Smooth muscle cell (in vitro differentiated cells): ENCODE measurements around the gene TMCC3. TPM values are rescaled to one million over a fixed set of nuclear protein-coding genes. Genes with fewer than 3 reads are reported as not detected.

Source experiments
- DNase-seq: peaks from one replicate; lab custom pipeline; 2025; ENCODE audit not compliant: unreplicated experiment; lab: John Stamatoyannopoulos, UW
- H2AFZ ChIP-seq: fragments of 200-600 bp; sonication (generic); 2 replicates; pipeline ENCODE4 v1.6.0; 2016; ENCODE audit warnings: antibody characterized with exemption, low read depth, mild to moderate bottlenecking
- H3F3A ChIP-seq: fragments of 200-600 bp; sonication (generic); 2 replicates; pipeline ENCODE4 v1.6.0; 2017; ENCODE audit warnings: antibody characterized with exemption, low read depth
- H3K27ac ChIP-seq: fragments of 200-600 bp; sonication (generic); 2 replicates; pipeline ENCODE4 v1.5.1; 2016; ENCODE audit warnings: low read depth, mild to moderate bottlenecking
- H3K27me3 ChIP-seq: fragments of 200-600 bp; sonication (generic); 2 replicates; pipeline ENCODE4 v1.6.1; 2016; ENCODE audit warnings: low read depth, mild to moderate bottlenecking
- H3K36me3 ChIP-seq: fragments of 200-600 bp; sonication (generic); 2 replicates; pipeline ENCODE4 v1.5.1; 2016; ENCODE audit warnings: low read depth
- H3K4me1 ChIP-seq: fragments of 200-600 bp; sonication (generic); 2 replicates; pipeline ENCODE4 v1.5.1; 2016; ENCODE audit warnings: low read depth
- H3K4me2 ChIP-seq: fragments of 200-600 bp; sonication (generic); 2 replicates; pipeline ENCODE4 v1.6.0; 2016; ENCODE audit warnings: mild to moderate bottlenecking
- H3K4me3 ChIP-seq: fragments of 200-600 bp; sonication (generic); 2 replicates; pipeline ENCODE4 v1.5.1; 2016; ENCODE audit warnings: mild to moderate bottlenecking
- H3K79me2 ChIP-seq: fragments of 200-600 bp; sonication (generic); 2 replicates; pipeline ENCODE4 v1.6.0; 2016; ENCODE audit warnings: low read depth, mild to moderate bottlenecking
- H3K9ac ChIP-seq: fragments of 200-600 bp; sonication (generic); 2 replicates; pipeline ENCODE4 v1.6.0; 2016; ENCODE audit warnings: low read depth
- H3K9me3 ChIP-seq: fragments of 200-600 bp; sonication (generic); replicated peaks from 2 replicates; pipeline ENCODE4 v1.5.1; 2016; ENCODE audit warnings: low read depth
- H4K20me1 ChIP-seq: fragments of 200-600 bp; sonication (generic); 2 replicates; pipeline ENCODE4 v1.6.0; 2016; ENCODE audit warnings: low read depth
- WGBS: methylation state at CpG from one replicate; pipeline ENCODE4 v1.1.7; 2016; ENCODE audit warnings: low lambda C conversion rate; 5-methylcytosine and 5-hydroxymethylcytosine counted together
- polyA plus RNA-seq: library from polyadenylated mRNA; unstranded; fragments of >200 nt; fragmentation: Nextera tagmentation; extraction: Ambion mirVana; gene quantifications from 2 replicates; pipeline ENCODE4 v1.2.1, GENCODE V29; 2016
- total RNA-seq: library from RNA; depleted of rRNA; stranded (reverse); fragments of >200 nt; gene quantifications from 2 replicates; pipeline ENCODE4 v1.2.3, GENCODE V29; 2014
- TF ChIP-seq, protein P1 (sequence below): fragments of 200-600 bp; sonication (generic); IDR thresholded peaks from 2 replicates; pipeline ENCODE4 v1.5.1; 2017; ENCODE audit warnings: borderline replicate concordance, mild to moderate bottlenecking, antibody characterized with exemption; ENCODE audit not compliant: insufficient read depth, poor library complexity, severe bottlenecking

TMCC3 gene
- total and polyA plus RNA-seq, 2 experiments from 2014 or later = 7.0 to 11.2 TPM

DNA sequence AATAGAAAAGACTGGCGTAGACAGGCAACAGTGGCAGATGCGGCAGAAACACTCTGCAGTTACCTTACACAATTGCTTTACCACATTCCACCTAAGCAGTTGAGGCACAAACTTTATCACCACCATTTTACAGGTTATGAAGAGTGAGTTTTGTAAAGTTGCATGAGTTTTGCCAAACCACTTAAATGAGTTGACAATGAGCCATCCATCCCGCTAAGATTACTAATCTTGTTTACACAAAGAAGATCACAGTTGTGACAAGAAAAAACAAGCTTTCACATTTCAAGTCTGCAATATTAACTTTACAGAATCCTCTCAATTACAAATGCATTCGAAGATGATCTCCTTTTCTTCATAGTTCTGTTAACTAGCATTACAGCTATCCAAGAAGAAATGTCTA is 1.8 kb downstream of the TMCC3 start:
- H3F3A ChIP-seq = peaks cover 17% of the 10 kb centered on the region
- no peak overlapping the region for H2AFZ ChIP-seq
- TF ChIP-seq, protein P1, sequence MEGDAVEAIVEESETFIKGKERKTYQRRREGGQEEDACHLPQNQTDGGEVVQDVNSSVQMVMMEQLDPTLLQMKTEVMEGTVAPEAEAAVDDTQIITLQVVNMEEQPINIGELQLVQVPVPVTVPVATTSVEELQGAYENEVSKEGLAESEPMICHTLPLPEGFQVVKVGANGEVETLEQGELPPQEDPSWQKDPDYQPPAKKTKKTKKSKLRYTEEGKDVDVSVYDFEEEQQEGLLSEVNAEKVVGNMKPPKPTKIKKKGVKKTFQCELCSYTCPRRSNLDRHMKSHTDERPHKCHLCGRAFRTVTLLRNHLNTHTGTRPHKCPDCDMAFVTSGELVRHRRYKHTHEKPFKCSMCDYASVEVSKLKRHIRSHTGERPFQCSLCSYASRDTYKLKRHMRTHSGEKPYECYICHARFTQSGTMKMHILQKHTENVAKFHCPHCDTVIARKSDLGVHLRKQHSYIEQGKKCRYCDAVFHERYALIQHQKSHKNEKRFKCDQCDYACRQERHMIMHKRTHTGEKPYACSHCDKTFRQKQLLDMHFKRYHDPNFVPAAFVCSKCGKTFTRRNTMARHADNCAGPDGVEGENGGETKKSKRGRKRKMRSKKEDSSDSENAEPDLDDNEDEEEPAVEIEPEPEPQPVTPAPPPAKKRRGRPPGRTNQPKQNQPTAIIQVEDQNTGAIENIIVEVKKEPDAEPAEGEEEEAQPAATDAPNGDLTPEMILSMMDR = no peak
- no peak overlapping the region for H3K9ac ChIP-seq
- whole genome bisulfite sequencing = 63% methylated on average over 4 of the region's 4 CpGs
- no peak for DNase-seq
- H4K20me1 ChIP-seq = peaks cover 21% of the 10 kb centered on the region
- peaks cover 12% of the 10 kb centered on the region for H3K4me1 ChIP-seq
- H3K4me3 ChIP-seq = peak overlapping the region; percentile 82
- peak overlapping the region; percentile 91 for H3K4me2 ChIP-seq
- H3K27ac ChIP-seq = no peak overlapping the region
- no peaks in the 10 kb centered on the region for H3K36me3 ChIP-seq
- H3K27me3 ChIP-seq = no peaks in the 10 kb centered on the region
- peaks cover 31% of the 10 kb centered on the region for H3K79me2 ChIP-seq
- no peaks in the 10 kb centered on the region for H3K9me3 ChIP-seq

DNA sequence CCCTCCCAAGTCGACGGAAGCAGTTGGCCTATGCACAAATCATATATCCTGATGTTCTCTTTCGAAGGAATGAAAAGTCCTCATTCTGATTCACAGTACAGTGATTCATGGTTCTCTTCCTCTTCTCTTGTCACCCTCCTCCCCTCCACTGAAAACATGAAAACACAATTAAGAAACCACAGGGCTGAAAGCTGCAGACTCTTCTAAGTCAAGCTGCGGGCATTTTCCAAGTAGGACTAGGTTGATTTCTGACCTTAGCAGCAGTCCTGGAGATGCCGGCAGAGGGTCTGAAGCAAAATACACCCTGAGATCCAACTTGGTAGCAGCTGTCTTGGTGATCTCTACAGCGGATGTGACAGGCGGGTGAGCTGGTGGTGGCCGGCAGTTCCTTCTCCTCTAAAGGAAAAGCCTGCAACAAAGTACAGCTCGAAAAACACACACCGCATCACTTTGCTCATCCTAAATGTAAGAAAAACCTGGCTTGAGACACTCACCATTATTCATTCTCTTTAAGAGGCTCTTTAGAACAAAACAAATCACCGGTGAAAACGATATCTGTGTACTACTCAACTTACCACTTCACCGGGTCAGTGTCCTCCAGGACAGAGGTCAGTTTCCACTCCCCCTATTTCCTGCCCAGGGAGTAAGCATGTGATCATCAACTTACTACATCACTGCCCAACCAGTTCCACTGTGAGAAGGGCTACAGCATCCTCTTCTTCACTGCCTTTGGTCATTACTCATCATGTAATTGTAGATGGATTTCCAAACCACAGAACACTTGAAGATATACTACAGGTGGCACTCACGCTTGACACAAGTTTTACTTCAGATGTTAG is 6.0 kb downstream of the TMCC3 start:
- no peak for DNase-seq
- 71% methylated on average over 14 of the region's 14 CpGs for WGBS
- Histone ChIP-seq H3K4me1 (peaks cover 12% of the 10 kb centered on the region), H3K4me3 (no peak overlapping the region), H3K27me3 (no peaks in the 10 kb centered on the region), H4K20me1 (peaks cover 21% of the 10 kb centered on the region), H3K4me2 (peak overlapping the region; percentile 70), H3K9ac (peak overlapping the region; percentile 52), H3K79me2 (peaks cover 43% of the 10 kb centered on the region), H2AFZ (no peak overlapping the region), H3F3A (peaks cover 9% of the 10 kb centered on the region), H3K9me3 (no peaks in the 10 kb centered on the region), H3K27ac (peak overlapping the region; percentile 84), H3K36me3 (no peaks in the 10 kb centered on the region)
- TF ChIP-seq, protein P1 = no peak

GRCh38 chr12:94643606-94644005 is 6.8 kb downstream of the TMCC3 start:
- no peak for DNase-seq
- Histone ChIP-seq H3K27me3 (no peaks in the 10 kb centered on the region), H3K9ac (no peak overlapping the region)

More at GRCh38 chr12:94643606-94644005, 6.8 kb downstream of the TMCC3 start:
- Histone ChIP-seq H3F3A (peaks cover 9% of the 10 kb centered on the region), H3K4me2 (peak overlapping the region; percentile 70), H3K4me3 (no peak overlapping the region), H3K79me2 (peaks cover 46% of the 10 kb centered on the region), H3K4me1 (peaks cover 9% of the 10 kb centered on the region), H3K36me3 (no peaks in the 10 kb centered on the region), H3K27ac (peak overlapping the region; percentile 84), H2AFZ (no peak overlapping the region), H4K20me1 (peaks cover 22% of the 10 kb centered on the region), H3K9me3 (no peaks in the 10 kb centered on the region)
- WGBS = 96% methylated on average over 3 of the region's 3 CpGs
- TF ChIP-seq, protein P1 = no peak
